A549 (cell line): ENCODE results near the gene LYSMD1.
"Not testable (repeated sequence)": the region's sequence is repeated elsewhere in the genome, so short reads cannot be mapped to it uniquely, and the experiment has no call there.

Experiments used
- CTCF ChIP-seq: fragments of >200 bp; sonication (Bioruptor Twin); formaldehyde crosslinking; IDR thresholded peaks from 3 replicates; pipeline ENCODE4 v1.5.1; 2016
- KDM1A ChIP-seq: fragments of 200-600 bp; sonication (generic); IDR thresholded peaks from 2 replicates; pipeline ENCODE4 v1.6.1; 2016; ENCODE audit warnings: low read depth, mild to moderate bottlenecking
- MYC ChIP-seq: IDR thresholded peaks from 2 replicates; pipeline ENCODE4 v1.6.1; 2012; ENCODE audit warnings: mild to moderate bottlenecking, inconsistent platforms, low read length, improper control_type of control experiment, borderline replicate concordance
- POLR2A ChIP-seq: IDR thresholded peaks from 2 replicates; pipeline ENCODE4 v1.6.1; 2012; ENCODE audit warnings: mild to moderate bottlenecking, low read length
- RAD21 ChIP-seq, 2 experiments: fragments of >200 bp in 1 of 2; sonication (Bioruptor Twin) in 1 of 2; formaldehyde crosslinking in 1 of 2; IDR thresholded peaks in 1 of 2; conservative IDR thresholded peaks in 1 of 2; 2 replicates in 1 of 2; 3 replicates in 1 of 2; pipeline ENCODE4 v1.6.1; 2012 to 2018; ENCODE audit warnings: inconsistent platforms in 1 of 2
- TF ChIP-seq, protein P1 (sequence below): IDR thresholded peaks from 2 replicates; pipeline ENCODE4 v1.6.1; 2012
- TF ChIP-seq, protein P2 (sequence below): fragments of 150-350 bp; IDR thresholded peaks from 2 replicates; pipeline ENCODE4 v1.6.1; 2014; ENCODE audit warnings: low read depth, mild to moderate bottlenecking, low read length

DNA sequence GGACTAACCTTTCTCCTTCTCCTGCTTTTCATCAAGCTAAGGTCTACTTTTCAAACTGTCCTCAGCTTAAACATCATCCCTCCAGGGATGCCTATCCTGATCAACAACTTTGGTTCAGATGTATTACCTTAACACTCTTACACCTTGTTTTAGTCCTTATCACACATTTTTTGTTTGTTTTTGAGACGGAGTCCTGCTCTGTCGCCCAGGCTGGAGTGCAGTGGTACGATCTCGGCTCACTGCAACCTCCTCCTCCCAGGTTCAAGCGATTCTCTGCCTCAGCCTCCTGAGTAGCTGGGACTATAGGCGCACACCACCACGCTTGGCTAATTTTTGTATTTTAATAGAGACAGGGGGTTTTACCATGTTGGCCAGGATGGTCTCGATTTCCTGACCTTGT lies 23.0 kb upstream of the LYSMD1 start:
- not testable (repeated sequence) for TF ChIP-seq POLR2A; MYC; CTCF; KDM1A; RAD21 (conservative IDR thresholded peaks at IDR 0.05 in 1 of 2, IDR thresholded peaks at IDR 0.05 in 1 of 2)
- TF ChIP-seq, protein P1, sequence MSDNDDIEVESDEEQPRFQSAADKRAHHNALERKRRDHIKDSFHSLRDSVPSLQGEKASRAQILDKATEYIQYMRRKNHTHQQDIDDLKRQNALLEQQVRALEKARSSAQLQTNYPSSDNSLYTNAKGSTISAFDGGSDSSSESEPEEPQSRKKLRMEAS = not testable (repeated sequence)
- TF ChIP-seq, protein P2, sequence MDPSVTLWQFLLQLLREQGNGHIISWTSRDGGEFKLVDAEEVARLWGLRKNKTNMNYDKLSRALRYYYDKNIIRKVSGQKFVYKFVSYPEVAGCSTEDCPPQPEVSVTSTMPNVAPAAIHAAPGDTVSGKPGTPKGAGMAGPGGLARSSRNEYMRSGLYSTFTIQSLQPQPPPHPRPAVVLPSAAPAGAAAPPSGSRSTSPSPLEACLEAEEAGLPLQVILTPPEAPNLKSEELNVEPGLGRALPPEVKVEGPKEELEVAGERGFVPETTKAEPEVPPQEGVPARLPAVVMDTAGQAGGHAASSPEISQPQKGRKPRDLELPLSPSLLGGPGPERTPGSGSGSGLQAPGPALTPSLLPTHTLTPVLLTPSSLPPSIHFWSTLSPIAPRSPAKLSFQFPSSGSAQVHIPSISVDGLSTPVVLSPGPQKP = not testable (repeated sequence)
